K562 (cell line): ENCODE measurements around the gene CCDC158. TPM values are rescaled to one million over a fixed set of nuclear protein-coding genes. Genes with fewer than 3 reads are reported as not detected.

ENCODE experiments used
- ARHGAP35 ChIP-seq: fragments of 450-650 bp; IDR thresholded peaks from 2 replicates; pipeline ENCODE4 v1.6.1; 2018; ENCODE audit not compliant: partially characterized antibody
- CHD7 ChIP-seq: fragments of 200-600 bp; sonication (generic); IDR thresholded peaks from one replicate; pipeline ENCODE4 v1.6.1; 2012; ENCODE audit warnings: mild to moderate bottlenecking, low read depth, low read length, inconsistent platforms
- HMG20B ChIP-seq: fragments of 250-450 bp; sonication (Bioruptor Pico); IDR thresholded peaks from 2 replicates; pipeline ENCODE4 v1.5.0; 2021; ENCODE audit warnings: mild to moderate bottlenecking
- MECOM ChIP-seq: fragments of 250-450 bp; sonication (Bioruptor Pico); IDR thresholded peaks from 2 replicates; pipeline ENCODE4 v1.8.0; 2022; ENCODE audit warnings: inconsistent platforms
- NCOA1 ChIP-seq: fragments of 450-650 bp; IDR thresholded peaks from 2 replicates; pipeline ENCODE4 v1.6.1; 2016; ENCODE audit warnings: low read depth
- PCBP1 ChIP-seq: fragments of 200-400 bp; formaldehyde crosslinking; IDR thresholded peaks from 2 replicates; pipeline ENCODE4 v1.6.1; 2018; ENCODE audit warnings: mild to moderate bottlenecking, low read depth, low read length; ENCODE audit not compliant: poor library complexity, severe bottlenecking
- PHF20 ChIP-seq: fragments of 450-650 bp; IDR thresholded peaks from 2 replicates; pipeline ENCODE4 v1.6.1; 2018; ENCODE audit not compliant: partially characterized antibody
- TEAD1 ChIP-seq, 2 experiments: fragments of 450-650 bp in 1 of 2; sonication (generic) in 1 of 2; formaldehyde crosslinking; IDR thresholded peaks; 2 replicates each; pipeline versions ENCODE4 v1.4.0 to v1.8.0; 2020 to 2022; ENCODE audit warnings: mild to moderate bottlenecking in 2 of 2, missing genetic modification reagents in 1 of 2
- ZNF311 ChIP-seq: fragments of 250-450 bp; sonication (Bioruptor Pico); IDR thresholded peaks from 2 replicates; pipeline ENCODE4 v1.4.0; 2020; ENCODE audit warnings: mild to moderate bottlenecking, moderate library complexity
- polyA plus RNA-seq, 8 experiments: library from polyadenylated mRNA; depleted of rRNA in 4 of 8; stranded (reverse) in 5 of 8; unstranded in 3 of 8; fragments of >200 nt; fragmentation: Nextera tagmentation in 2 of 8; fragmentation: Illumina TruSeq in 1 of 8; extraction: Ambion mirVana in 2 of 8; extraction: Trizol in 1 of 8; gene quantifications; 2 replicates each; pipeline versions ENCODE4 v1.2.1 to v1.2.3, GENCODE V29; 2011 to 2014; ENCODE audit warnings: inconsistent platforms in 1 of 8, missing spikeins in 1 of 8
- total RNA-seq, 7 experiments: library from RNA; depleted of rRNA in 6 of 7; stranded (reverse); fragments of >200 nt in 6 of 7; fragmentation: Illumina TruSeq in 2 of 7; extraction: Trizol in 2 of 7; gene quantifications; 2 replicates each; pipeline versions ENCODE4 v1.2.1 to v1.2.3, GENCODE V29; 2011 to 2021; ENCODE audit warnings: low replicate concordance in 1 of 7

Gene CCDC158
- total and polyA plus RNA-seq, 9 of the 15 experiments (the other 6 are each of a cell fraction or from before 2014, with no cell fraction given) = not detected

GRCh38 chr4:76357981-76358380 is 63.0 kb downstream of the CCDC158 start (continued):
- TF ChIP-seq CHD7 = no peak
- no peak for TF ChIP-seq ARHGAP35
- no peak for TF ChIP-seq TEAD1 (CRISPR knock-in tag; IDR thresholded peaks at IDR 0.05)
- no peak for TF ChIP-seq ZNF311 (CRISPR knock-in tag)
- no peak for TF ChIP-seq NCOA1
- TF ChIP-seq PHF20 = no peak
- TF ChIP-seq PCBP1 = no peak
- no peak for TF ChIP-seq HMG20B (CRISPR knock-in tag)
- no peak for TF ChIP-seq MECOM (CRISPR knock-in tag)
